ENCODE data around the gene ZBTB16. TPM values are rescaled to one million over a fixed set of nuclear protein-coding genes. Genes with fewer than 3 reads are reported as not detected.

ZBTB16 gene
- total RNA-seq, 1 donor from 2014 or later, result 17.7 TPM

DNA sequence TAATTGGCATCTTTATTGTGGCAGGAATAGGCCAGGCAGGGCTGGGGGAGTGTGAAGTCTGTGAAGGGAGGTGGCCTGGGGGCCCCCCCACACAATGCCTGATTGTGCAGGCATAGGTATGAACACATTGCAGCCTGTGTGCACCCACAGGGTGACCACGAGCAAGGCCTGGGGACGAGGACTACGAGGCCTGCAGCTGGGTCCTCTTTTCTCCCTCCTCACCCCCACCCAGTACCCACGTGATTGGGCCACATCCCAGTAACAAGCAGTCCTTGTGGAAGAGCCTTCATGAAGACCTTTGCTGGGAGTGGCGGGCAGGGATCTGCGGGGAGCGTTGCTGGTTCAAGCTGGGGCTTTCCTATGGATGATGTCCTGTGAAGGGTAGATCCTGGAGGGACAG lies 29.3 kb downstream of the ZBTB16 start:
- Mint-ChIP-seq H3K27me3 (ENCODE audit: insufficient read depth, low read depth) (peaks cover 3% of the 10 kb centered on the region), H3K9me3 (no peaks in the 10 kb centered on the region), H3K27ac (peak overlapping the region; percentile 44), H3K4me3 (no peak overlapping the region), H3K4me1 (peaks cover 81% of the 10 kb centered on the region), H3K36me3 (peaks cover 14% of the 10 kb centered on the region)
- Histone ChIP-seq H3K79me2 (ENCODE audit: low read depth) (peaks cover 80% of the 10 kb centered on the region), H3K27ac (no peak overlapping the region), H3K9me3 (ENCODE audit: low read depth) (no peaks in the 10 kb centered on the region), H3K27me3 (no peaks in the 10 kb centered on the region), H2AFZ (replicated peaks) (no peak overlapping the region), H3K4me1 (peaks cover 82% of the 10 kb centered on the region), H3K4me2 (no peak overlapping the region), H3K9ac (no peak overlapping the region), H4K20me1 (ENCODE audit: low read depth) (peaks cover 19% of the 10 kb centered on the region), H3K4me3 (no peak overlapping the region), H3F3A (ENCODE audit: low read depth) (peaks cover 40% of the 10 kb centered on the region), H3K36me3 (no peaks in the 10 kb centered on the region)
- no peak for DNase-seq (ENCODE audit: low spot score)
- no peak for TF ChIP-seq EZH2phosphoT487 (IDR thresholded peaks at IDR 0.05)
- TF ChIP-seq EZH2 (IDR thresholded peaks at IDR 0.05), result no peak
- TF ChIP-seq, protein P1, sequence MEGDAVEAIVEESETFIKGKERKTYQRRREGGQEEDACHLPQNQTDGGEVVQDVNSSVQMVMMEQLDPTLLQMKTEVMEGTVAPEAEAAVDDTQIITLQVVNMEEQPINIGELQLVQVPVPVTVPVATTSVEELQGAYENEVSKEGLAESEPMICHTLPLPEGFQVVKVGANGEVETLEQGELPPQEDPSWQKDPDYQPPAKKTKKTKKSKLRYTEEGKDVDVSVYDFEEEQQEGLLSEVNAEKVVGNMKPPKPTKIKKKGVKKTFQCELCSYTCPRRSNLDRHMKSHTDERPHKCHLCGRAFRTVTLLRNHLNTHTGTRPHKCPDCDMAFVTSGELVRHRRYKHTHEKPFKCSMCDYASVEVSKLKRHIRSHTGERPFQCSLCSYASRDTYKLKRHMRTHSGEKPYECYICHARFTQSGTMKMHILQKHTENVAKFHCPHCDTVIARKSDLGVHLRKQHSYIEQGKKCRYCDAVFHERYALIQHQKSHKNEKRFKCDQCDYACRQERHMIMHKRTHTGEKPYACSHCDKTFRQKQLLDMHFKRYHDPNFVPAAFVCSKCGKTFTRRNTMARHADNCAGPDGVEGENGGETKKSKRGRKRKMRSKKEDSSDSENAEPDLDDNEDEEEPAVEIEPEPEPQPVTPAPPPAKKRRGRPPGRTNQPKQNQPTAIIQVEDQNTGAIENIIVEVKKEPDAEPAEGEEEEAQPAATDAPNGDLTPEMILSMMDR (IDR thresholded peaks at IDR 0.05), result no peak

DNA sequence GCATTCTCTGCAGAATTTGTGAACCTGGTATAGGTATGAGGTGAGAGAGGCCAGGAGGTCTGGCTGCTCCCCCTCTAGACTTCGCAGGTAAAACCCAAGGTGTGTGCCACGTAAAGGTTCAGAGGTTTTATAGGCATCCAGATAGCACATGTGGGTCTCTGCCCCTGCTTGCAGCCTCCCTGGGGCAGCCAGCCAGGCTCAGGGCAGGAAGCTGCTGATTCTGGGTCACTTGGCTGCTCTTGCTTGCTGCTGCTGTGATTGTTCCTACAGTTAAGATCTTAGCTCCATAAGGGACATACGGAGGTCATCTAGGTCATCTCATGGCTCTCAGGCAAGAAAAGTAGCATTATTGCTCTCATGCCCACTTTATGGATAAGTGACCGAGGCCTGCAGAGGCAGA lies 30.2 kb downstream of the ZBTB16 start:
- H4K20me1 ChIP-seq (ENCODE audit: low read depth), result peaks cover 11% of the 10 kb centered on the region
- H3K36me3 ChIP-seq, result no peaks in the 10 kb centered on the region
- H3K27ac ChIP-seq, result peak overlapping the region; percentile 98
- Mint-ChIP-seq H3K9me3 (no peaks in the 10 kb centered on the region), H3K27me3 (ENCODE audit: insufficient read depth, low read depth) (peaks cover 3% of the 10 kb centered on the region), H3K4me3 (no peak overlapping the region), H3K4me1 (peaks cover 76% of the 10 kb centered on the region), H3K36me3 (peaks cover 18% of the 10 kb centered on the region), H3K27ac (peak overlapping the region; percentile 100)
- peaks cover 40% of the 10 kb centered on the region for H3F3A ChIP-seq (ENCODE audit: low read depth)
- H3K9me3 ChIP-seq (ENCODE audit: low read depth), result no peaks in the 10 kb centered on the region
- peak overlapping the region; percentile 78 for H3K4me2 ChIP-seq
- H3K27me3 ChIP-seq, result no peaks in the 10 kb centered on the region
- DNase-seq (ENCODE audit: low spot score), result no peak
- H3K4me3 ChIP-seq, result no peak overlapping the region
- TF ChIP-seq, protein P1 (IDR thresholded peaks at IDR 0.05), result no peak
- no peak for TF ChIP-seq EZH2 (IDR thresholded peaks at IDR 0.05)
- no peak for TF ChIP-seq EZH2phosphoT487 (IDR thresholded peaks at IDR 0.05)
- peaks cover 74% of the 10 kb centered on the region for H3K4me1 ChIP-seq
- no peak overlapping the region for H2AFZ ChIP-seq (replicated peaks)
- no peak overlapping the region for H3K9ac ChIP-seq
- H3K79me2 ChIP-seq (ENCODE audit: low read depth), result peaks cover 78% of the 10 kb centered on the region

GRCh38 chr11:114090225-114090910 lies 30.9 kb downstream of the ZBTB16 start:
- Mint-ChIP-seq H3K4me3 (peak overlapping the region; percentile 11), H3K4me1 (peaks cover 76% of the 10 kb centered on the region), H3K27me3 (ENCODE audit: insufficient read depth, low read depth) (peaks cover 3% of the 10 kb centered on the region), H3K9me3 (peaks cover 2% of the 10 kb centered on the region), H3K36me3 (peaks cover 21% of the 10 kb centered on the region), H3K27ac (peak overlapping the region; percentile 100)
- no peak overlapping the region for H2AFZ ChIP-seq (replicated peaks)
- no peaks in the 10 kb centered on the region for H3K36me3 ChIP-seq
- peaks cover 11% of the 10 kb centered on the region for H4K20me1 ChIP-seq (ENCODE audit: low read depth)
- H3F3A ChIP-seq (ENCODE audit: low read depth), result peaks cover 40% of the 10 kb centered on the region
- H3K4me2 ChIP-seq, result peak overlapping the region; percentile 78
- H3K4me1 ChIP-seq, result peaks cover 71% of the 10 kb centered on the region
- H3K27ac ChIP-seq, result peak overlapping the region; percentile 98
- no peak for DNase-seq (ENCODE audit: low spot score)
- H3K27me3 ChIP-seq, result no peaks in the 10 kb centered on the region
- peak overlapping the region; percentile 42 for H3K4me3 ChIP-seq
- H3K9ac ChIP-seq, result no peak overlapping the region
- peaks cover 75% of the 10 kb centered on the region for H3K79me2 ChIP-seq (ENCODE audit: low read depth)
- no peaks in the 10 kb centered on the region for H3K9me3 ChIP-seq (ENCODE audit: low read depth)
- no peak for TF ChIP-seq EZH2 (IDR thresholded peaks at IDR 0.05)
- TF ChIP-seq EZH2phosphoT487 (IDR thresholded peaks at IDR 0.05), result no peak
- TF ChIP-seq, protein P1 (IDR thresholded peaks at IDR 0.05), result no peak

Data from neural progenitor cell (in vitro differentiated cells).